ENCODE results near the gene ANKRD18B.
A peak's percentile ranks its signal among the peaks of the same experiment; 100 is the strongest.
"Not testable (repeated sequence)": the region's sequence is repeated elsewhere in the genome, so short reads cannot be mapped to it uniquely, and the experiment has no call there.

ANKRD18B gene

GRCh38 chr9:33516397-33516796, 7.7 kb upstream of the ANKRD18B start:
- H3K4me1 Mint-ChIP-seq (ENCODE audit: low read depth); H3K27ac Mint-ChIP-seq; DNase-seq; H3K4me3 Mint-ChIP-seq; H3K27me3 Mint-ChIP-seq; H3K36me3 Mint-ChIP-seq (ENCODE audit: low read depth); H3K9me3 Mint-ChIP-seq: not testable (repeated sequence)

GRCh38 chr9:33517373-33517772, 6.7 kb upstream of the ANKRD18B start:
- Mint-ChIP-seq H3K27ac (no peak overlapping the region), H3K9me3 (no peaks in the 10 kb centered on the region), H3K4me1 (ENCODE audit: low read depth) (no peaks in the 10 kb centered on the region), H3K27me3 (peaks cover 15% of the 10 kb centered on the region), H3K36me3 (ENCODE audit: low read depth) (no peaks in the 10 kb centered on the region), H3K4me3 (no peak overlapping the region)
- DNase-seq = no peak

GRCh38 chr9:33517934-33518577, 6.0 kb upstream of the ANKRD18B start:
- H3K4me1 Mint-ChIP-seq (ENCODE audit: low read depth); H3K9me3 Mint-ChIP-seq; H3K36me3 Mint-ChIP-seq (ENCODE audit: low read depth); H3K4me3 Mint-ChIP-seq; DNase-seq; H3K27ac Mint-ChIP-seq: not testable (repeated sequence)
- H3K27me3 Mint-ChIP-seq = peaks cover 22% of the 10 kb centered on the region

- DNase-seq; H3K4me1 Mint-ChIP-seq (ENCODE audit: low read depth); H3K27ac Mint-ChIP-seq; H3K4me3 Mint-ChIP-seq; H3K9me3 Mint-ChIP-seq; H3K36me3 Mint-ChIP-seq (ENCODE audit: low read depth): not testable (repeated sequence)
- H3K27me3 Mint-ChIP-seq = peaks cover 47% of the 10 kb centered on the region
These were observed 2.2 kb upstream of the ANKRD18B start for GRCh38 chr9:33521861-33522260.

GRCh38 chr9:33524306-33524947, 376 bp downstream of the ANKRD18B start:
- peaks cover 67% of the 10 kb centered on the region for H3K27me3 Mint-ChIP-seq
- H3K9me3 Mint-ChIP-seq = no peaks in the 10 kb centered on the region
- H3K27ac Mint-ChIP-seq = no peak overlapping the region
- DNase-seq = peak; percentile 46
- peaks cover 10% of the 10 kb centered on the region for H3K4me1 Mint-ChIP-seq (ENCODE audit: low read depth)
- no peaks in the 10 kb centered on the region for H3K36me3 Mint-ChIP-seq (ENCODE audit: low read depth)
- H3K4me3 Mint-ChIP-seq = peak overlapping the region; percentile 80

GRCh38 chr9:33528069-33528468, 4.0 kb downstream of the ANKRD18B start:
- DNase-seq; H3K27ac Mint-ChIP-seq; H3K4me1 Mint-ChIP-seq (ENCODE audit: low read depth); H3K36me3 Mint-ChIP-seq (ENCODE audit: low read depth); H3K4me3 Mint-ChIP-seq; H3K9me3 Mint-ChIP-seq: not testable (repeated sequence)
- H3K27me3 Mint-ChIP-seq = peaks cover 57% of the 10 kb centered on the region

GRCh38 chr9:33533958-33534357, 9.9 kb downstream of the ANKRD18B start:
- H3K27me3 Mint-ChIP-seq = peaks cover 18% of the 10 kb centered on the region
- not testable (repeated sequence) for H3K9me3 Mint-ChIP-seq; H3K4me3 Mint-ChIP-seq; H3K4me1 Mint-ChIP-seq (ENCODE audit: low read depth); H3K36me3 Mint-ChIP-seq (ENCODE audit: low read depth); DNase-seq; H3K27ac Mint-ChIP-seq

GRCh38 chr9:33535541-33535940, 11.5 kb downstream of the ANKRD18B start:
- no peak for DNase-seq
- Mint-ChIP-seq H3K27me3 (peaks cover 10% of the 10 kb centered on the region), H3K27ac (no peak overlapping the region), H3K36me3 (ENCODE audit: low read depth) (no peaks in the 10 kb centered on the region), H3K4me3 (no peak overlapping the region), H3K4me1 (ENCODE audit: low read depth) (no peaks in the 10 kb centered on the region), H3K9me3 (no peaks in the 10 kb centered on the region)

GRCh38 chr9:33543463-33543862, 19.4 kb downstream of the ANKRD18B start:
- H3K27me3 Mint-ChIP-seq = peaks cover 40% of the 10 kb centered on the region
- not testable (repeated sequence) for H3K27ac Mint-ChIP-seq; H3K36me3 Mint-ChIP-seq (ENCODE audit: low read depth); H3K4me1 Mint-ChIP-seq (ENCODE audit: low read depth); H3K9me3 Mint-ChIP-seq; H3K4me3 Mint-ChIP-seq; DNase-seq

- DNase-seq; H3K4me1 Mint-ChIP-seq (ENCODE audit: low read depth); H3K9me3 Mint-ChIP-seq; H3K36me3 Mint-ChIP-seq (ENCODE audit: low read depth); H3K27ac Mint-ChIP-seq; H3K4me3 Mint-ChIP-seq: not testable (repeated sequence)
- peaks cover 52% of the 10 kb centered on the region for H3K27me3 Mint-ChIP-seq
These were observed 21.7 kb downstream of the ANKRD18B start for GRCh38 chr9:33545715-33546114.

- H3K9me3 Mint-ChIP-seq; DNase-seq; H3K4me3 Mint-ChIP-seq; H3K27ac Mint-ChIP-seq; H3K4me1 Mint-ChIP-seq (ENCODE audit: low read depth); H3K36me3 Mint-ChIP-seq (ENCODE audit: low read depth): not testable (repeated sequence)
- H3K27me3 Mint-ChIP-seq = peaks cover 53% of the 10 kb centered on the region
These were observed 24.8 kb downstream of the ANKRD18B start for GRCh38 chr9:33548816-33549215.

GRCh38 chr9:33549418-33549817, 25.4 kb downstream of the ANKRD18B start:
- not testable (repeated sequence) for DNase-seq; H3K36me3 Mint-ChIP-seq (ENCODE audit: low read depth); H3K4me1 Mint-ChIP-seq (ENCODE audit: low read depth); H3K9me3 Mint-ChIP-seq; H3K4me3 Mint-ChIP-seq; H3K27ac Mint-ChIP-seq
- peaks cover 57% of the 10 kb centered on the region for H3K27me3 Mint-ChIP-seq

GRCh38 chr9:33551183-33551582, 27.1 kb downstream of the ANKRD18B start:
- H3K27ac Mint-ChIP-seq; H3K4me3 Mint-ChIP-seq; H3K9me3 Mint-ChIP-seq; H3K36me3 Mint-ChIP-seq (ENCODE audit: low read depth); DNase-seq; H3K4me1 Mint-ChIP-seq (ENCODE audit: low read depth): not testable (repeated sequence)
- peaks cover 44% of the 10 kb centered on the region for H3K27me3 Mint-ChIP-seq

GRCh38 chr9:33552315-33552725, 28.3 kb downstream of the ANKRD18B start:
- DNase-seq; H3K36me3 Mint-ChIP-seq (ENCODE audit: low read depth); H3K9me3 Mint-ChIP-seq; H3K4me3 Mint-ChIP-seq; H3K4me1 Mint-ChIP-seq (ENCODE audit: low read depth); H3K27ac Mint-ChIP-seq: not testable (repeated sequence)
- H3K27me3 Mint-ChIP-seq = peaks cover 34% of the 10 kb centered on the region

GRCh38 chr9:33560217-33560616, 36.2 kb downstream of the ANKRD18B start:
- not testable (repeated sequence) for H3K27me3 Mint-ChIP-seq; H3K4me3 Mint-ChIP-seq; DNase-seq; H3K9me3 Mint-ChIP-seq; H3K27ac Mint-ChIP-seq; H3K36me3 Mint-ChIP-seq (ENCODE audit: low read depth); H3K4me1 Mint-ChIP-seq (ENCODE audit: low read depth)

GRCh38 chr9:33562196-33562595, 38.1 kb downstream of the ANKRD18B start:
- H3K4me3 Mint-ChIP-seq; DNase-seq; H3K36me3 Mint-ChIP-seq (ENCODE audit: low read depth); H3K9me3 Mint-ChIP-seq; H3K27ac Mint-ChIP-seq; H3K27me3 Mint-ChIP-seq; H3K4me1 Mint-ChIP-seq (ENCODE audit: low read depth): not testable (repeated sequence)
